DMS79 treated with DMSO at 0.1 percent for 48 hours (cell line): ENCODE data around the gene TLE1.
"Not testable (repeated sequence)": the region's sequence is repeated elsewhere in the genome, so short reads cannot be mapped to it uniquely, and the experiment has no call there.

Source experiments
- DNase-seq: peaks from one replicate; lab custom pipeline; 2025; lab: John Stamatoyannopoulos, UW

The TLE1 gene

GRCh38 chr9:81601639-81602623, 87.4 kb downstream of the TLE1 start:
- no peak for DNase-seq

GRCh38 chr9:81600631-81601030, 88.7 kb downstream of the TLE1 start:
- no peak for DNase-seq

GRCh38 chr9:81599837-81600236, 89.5 kb downstream of the TLE1 start:
- no peak for DNase-seq

- DNase-seq, result no peak
Observed at GRCh38 chr9:81598811-81599210, 90.5 kb downstream of the TLE1 start.

- peak; percentile 38 for DNase-seq
Observed at GRCh38 chr9:81598123-81598497, 91.2 kb downstream of the TLE1 start.

- DNase-seq, result peak; percentile 38
Observed at GRCh38 chr9:81597419-81598122, 91.8 kb downstream of the TLE1 start.

GRCh38 chr9:81596679-81597418, 92.5 kb downstream of the TLE1 start:
- no peak for DNase-seq

- DNase-seq, result no peak
Observed at GRCh38 chr9:81595887-81596543, 93.3 kb downstream of the TLE1 start.

GRCh38 chr9:81595293-81595692, 94.1 kb downstream of the TLE1 start:
- DNase-seq, result not testable (repeated sequence)

- DNase-seq, result no peak
Observed at GRCh38 chr9:81594415-81594814, 94.9 kb downstream of the TLE1 start.

- no peak for DNase-seq
Observed at GRCh38 chr9:81592887-81593266, 96.5 kb downstream of the TLE1 start.

- DNase-seq, result no peak
Observed at GRCh38 chr9:81591791-81592190, 97.6 kb downstream of the TLE1 start.

- no peak for DNase-seq
Observed at GRCh38 chr9:81590688-81591087, 98.7 kb downstream of the TLE1 start.

GRCh38 chr9:81589819-81590218, 99.5 kb downstream of the TLE1 start:
- no peak for DNase-seq

- no peak for DNase-seq
Observed at GRCh38 chr9:81589392-81589791, 100.0 kb downstream of the TLE1 start.

GRCh38 chr9:81588148-81588871, 101.0 kb downstream of the TLE1 start:
- no peak for DNase-seq

GRCh38 chr9:81586786-81587185, 102.6 kb downstream of the TLE1 start:
- DNase-seq, result no peak

- DNase-seq, result no peak
Observed at GRCh38 chr9:81585191-81585763, 104.1 kb downstream of the TLE1 start.

GRCh38 chr9:81584099-81584498, 105.2 kb downstream of the TLE1 start:
- DNase-seq, result no peak

GRCh38 chr9:81581986-81582385, 107.4 kb downstream of the TLE1 start:
- no peak for DNase-seq

GRCh38 chr9:81579381-81579780, 110.0 kb downstream of the TLE1 start:
- DNase-seq, result no peak
